H1 (cell line): Measurements from ENCODE around the gene ARHGEF19. TPM values are rescaled to one million over a fixed set of nuclear protein-coding genes. Genes with fewer than 3 reads are reported as not detected.

Experiments used
- CTCF ChIA-PET: fragments of 300-600 bp; sonication (Branson Sonifier 250); formaldehyde crosslinking; loops from one replicate; lab custom pipeline; 2021; ENCODE audit not compliant: partially characterized antibody; lab: Charles Lee
- POLR2A ChIA-PET: fragments of 300-600 bp; sonication (Branson Sonifier 250); formaldehyde crosslinking; loops from one replicate; lab custom pipeline; 2021; ENCODE audit warnings: inconsistent platforms; ENCODE audit not compliant: partially characterized antibody; lab: Charles Lee
- DNase-seq, 2 experiments: peaks; one replicate each; pipeline versions ENCODE4 v3.0.0 to v3.0.0-alpha.2; 2010 to 2022; ENCODE audit warnings: low spot score in 2 of 2, low read depth in 1 of 2, mixed read lengths in 1 of 2
- FAIRE-seq: peaks from 2 replicates; lab custom pipeline; 2011; peaks lifted over from hg19 to GRCh38; lab: Jason Lieb, UNC
- H2AFZ ChIP-seq: 2 replicates; pipeline ENCODE4 v1.8.1; 2012; ENCODE audit warnings: low read length, inconsistent platforms
- H2AK5ac ChIP-seq: 2 replicates; pipeline ENCODE4 v1.6.1; 2013; ENCODE audit warnings: low read depth, low read length
- H2BK120ac ChIP-seq: replicated peaks from 2 replicates; pipeline ENCODE3; 2013; ENCODE audit warnings: low read depth, low read length, inconsistent platforms
- H2BK12ac ChIP-seq: 2 replicates; pipeline ENCODE4 v1.6.1; 2013; ENCODE audit warnings: low read depth, low read length
- H2BK15ac ChIP-seq: 2 replicates; pipeline ENCODE4 v1.6.1; 2013; ENCODE audit warnings: low read length
- H2BK20ac ChIP-seq: 2 replicates; pipeline ENCODE4 v1.6.1; 2013; ENCODE audit warnings: low read length
- H2BK5ac ChIP-seq: 2 replicates; pipeline ENCODE4 v1.6.1; 2013; ENCODE audit warnings: low read depth, low read length
- H3K14ac ChIP-seq: 2 replicates; pipeline ENCODE4 v1.6.1; 2013; ENCODE audit warnings: inconsistent platforms; ENCODE audit not compliant: insufficient read length
- H3K18ac ChIP-seq: 2 replicates; pipeline ENCODE4 v1.6.1; 2013; ENCODE audit warnings: low read length; ENCODE audit errors: extremely low read depth
- H3K23ac ChIP-seq: 2 replicates; pipeline ENCODE4 v1.6.1; 2013; ENCODE audit warnings: inconsistent platforms; ENCODE audit not compliant: insufficient read length
- H3K23me2 ChIP-seq: 2 replicates; pipeline ENCODE4 v1.6.1; 2013; ENCODE audit warnings: low read depth, low read length
- H3K27ac ChIP-seq: 2 replicates; pipeline ENCODE4 v1.6.1; 2011; ENCODE audit warnings: low read depth, low read length, inconsistent platforms
- H3K27me3 ChIP-seq, 4 experiments: replicated peaks in 1 of 4; 1 replicate in 1 of 4; 2 replicates in 3 of 4; pipeline versions ENCODE4 v1.6.1 to v1.8.1; 2011 to 2013; ENCODE audit warnings: low read length in 3 of 4, mild to moderate bottlenecking in 3 of 4, inconsistent platforms in 2 of 4, mixed read lengths in 2 of 4, moderate library complexity in 1 of 4; ENCODE audit not compliant: control insufficient read depth in 3 of 4, insufficient read depth in 3 of 4; ENCODE audit errors: extremely low read depth in 1 of 4
- H3K36me3 ChIP-seq, 4 experiments: 2 replicates each; pipeline versions ENCODE4 v1.6.1 to v1.8.1; 2011 to 2013; ENCODE audit warnings: mild to moderate bottlenecking in 4 of 4, low read length in 3 of 4, moderate library complexity in 2 of 4, control low read depth in 1 of 4, inconsistent platforms in 1 of 4; ENCODE audit not compliant: insufficient read depth in 4 of 4, control insufficient read depth in 2 of 4
- H3K4ac ChIP-seq: replicated peaks from 2 replicates; pipeline ENCODE3; 2013; ENCODE audit warnings: low read length, low read depth, mixed read lengths, inconsistent platforms; ENCODE audit not compliant: insufficient read length
- H3K4me1 ChIP-seq, 4 experiments: replicated peaks in 1 of 4; 1 replicate in 1 of 4; 2 replicates in 3 of 4; pipeline versions ENCODE4 v1.6.1 to v1.8.1; 2011 to 2013; ENCODE audit warnings: low read length in 3 of 4, inconsistent platforms in 2 of 4, mixed read lengths in 1 of 4; ENCODE audit not compliant: insufficient read depth in 4 of 4, control insufficient read depth in 3 of 4
- H3K4me2 ChIP-seq, 2 experiments: 2 replicates each; pipeline versions ENCODE4 v1.6.1 to v1.8.1; 2011 to 2013; ENCODE audit warnings: low read depth in 2 of 2, low read length in 2 of 2, control low read depth in 1 of 2, inconsistent platforms in 1 of 2, mild to moderate bottlenecking in 1 of 2; ENCODE audit not compliant: insufficient read depth in 1 of 2
- H3K4me3 ChIP-seq, 4 experiments: fragments of 200-600, 300-600 bp in 1 of 4; sonication (generic), shearing (Covaris generic), sonication (Bioruptor Twin) in 1 of 4; 2 replicates each; pipeline versions ENCODE4 v1.5.1 to v1.8.1; 2011 to 2016; ENCODE audit warnings: low read length in 4 of 4, low read depth in 3 of 4, control low read depth in 2 of 4, inconsistent platforms in 2 of 4, mild to moderate bottlenecking in 2 of 4, mixed read lengths in 1 of 4, moderate library complexity in 1 of 4; ENCODE audit not compliant: insufficient read depth in 2 of 4; ENCODE audit errors: extremely low read depth in 1 of 4
- H3K56ac ChIP-seq: replicated peaks from 2 replicates; pipeline ENCODE3; 2013; ENCODE audit warnings: low read depth, mild to moderate bottlenecking, mixed read lengths, low read length, inconsistent platforms; ENCODE audit not compliant: insufficient read length
- H3K79me1 ChIP-seq: 2 replicates; pipeline ENCODE4 v1.6.1; 2013; ENCODE audit warnings: low read depth, low read length, control low read depth
- H3K79me2 ChIP-seq, 2 experiments: 2 replicates each; pipeline versions ENCODE4 v1.6.1 to v1.8.1; 2012 to 2013; ENCODE audit warnings: low read length in 2 of 2, mild to moderate bottlenecking in 2 of 2, inconsistent platforms in 1 of 2; ENCODE audit not compliant: insufficient read depth in 2 of 2, control insufficient read depth in 1 of 2
- H3K9ac ChIP-seq, 4 experiments: replicated peaks in 1 of 4; 1 replicate in 1 of 4; 2 replicates in 3 of 4; pipeline versions ENCODE4 v1.6.1 to v1.8.1; 2011 to 2013; ENCODE audit warnings: low read depth in 3 of 4, low read length in 3 of 4, control low read depth in 2 of 4, mild to moderate bottlenecking in 2 of 4, moderate library complexity in 2 of 4, inconsistent platforms in 1 of 4; ENCODE audit errors: extremely low read depth in 1 of 4
- H3K9me3 ChIP-seq, 2 experiments: 2 replicates each; pipeline versions ENCODE4 v1.6.1 to v1.8.1; 2012 to 2013; ENCODE audit warnings: mild to moderate bottlenecking in 2 of 2, moderate library complexity in 2 of 2, control low read depth in 1 of 2, inconsistent platforms in 1 of 2, low read depth in 1 of 2, low read length in 1 of 2, mixed read lengths in 1 of 2; ENCODE audit not compliant: insufficient read depth in 2 of 2
- H4K20me1 ChIP-seq, 2 experiments: replicated peaks in 1 of 2; 2 replicates each; pipeline versions ENCODE3 to v1.8.1; 2011 to 2013; ENCODE audit warnings: inconsistent platforms in 2 of 2, low read length in 2 of 2, mild to moderate bottlenecking in 1 of 2; ENCODE audit not compliant: insufficient read depth in 2 of 2, control insufficient read depth in 1 of 2
- H4K5ac ChIP-seq: 2 replicates; pipeline ENCODE4 v1.6.1; 2013; ENCODE audit warnings: low read length, low read depth, mixed read lengths, inconsistent platforms; ENCODE audit not compliant: insufficient read length
- H4K8ac ChIP-seq: 2 replicates; pipeline ENCODE4 v1.8.0; 2013; ENCODE audit warnings: mild to moderate bottlenecking, moderate library complexity, low read length, inconsistent platforms; ENCODE audit not compliant: insufficient read depth; ENCODE audit errors: extremely low read depth
- H4K91ac ChIP-seq: replicated peaks from 2 replicates; pipeline ENCODE3; 2013; ENCODE audit warnings: low read length, mixed read lengths, inconsistent platforms; ENCODE audit not compliant: insufficient read length
- BCL11A ChIP-seq, 2 experiments: IDR thresholded peaks; one replicate each; pipeline ENCODE4 v1.6.1; 2011; ENCODE audit warnings: low read depth in 2 of 2, low read length in 2 of 2, mild to moderate bottlenecking in 2 of 2
- BRCA1 ChIP-seq: IDR thresholded peaks from 2 replicates; pipeline ENCODE4 v1.6.1; 2012; ENCODE audit warnings: low read depth, low read length, improper control_type of control experiment
- CBX8 ChIP-seq: fragments of 300-800, 300-1000 bp; sonication (generic); IDR thresholded peaks from 2 replicates; pipeline ENCODE4 v1.7.1; 2016; ENCODE audit warnings: low read depth, low read length, borderline replicate concordance
- CREB1 ChIP-seq: IDR thresholded peaks from 2 replicates; pipeline ENCODE4 v1.6.1; 2012; ENCODE audit warnings: inconsistent platforms
- CTBP2 ChIP-seq: IDR thresholded peaks from 2 replicates; pipeline ENCODE4 v1.7.0; 2011; ENCODE audit warnings: borderline replicate concordance, mild to moderate bottlenecking, moderate library complexity, mixed read lengths, low read length; ENCODE audit not compliant: insufficient read depth, insufficient read length
- EGR1 ChIP-seq: IDR thresholded peaks from 2 replicates; pipeline ENCODE4 v1.6.1; 2011; ENCODE audit warnings: low read depth, low read length, borderline replicate concordance
- RXRA ChIP-seq: IDR thresholded peaks from 2 replicates; pipeline ENCODE4 v1.6.1; 2011; ENCODE audit warnings: low read depth, mild to moderate bottlenecking, low read length, moderate library complexity; ENCODE audit not compliant: insufficient read depth
- SIRT6 ChIP-seq: IDR thresholded peaks from one replicate; pipeline ENCODE4 v1.7.1; 2012; ENCODE audit warnings: low read length, inconsistent platforms
- SIX5 ChIP-seq: IDR thresholded peaks from 2 replicates; pipeline ENCODE4 v1.6.1; 2011; ENCODE audit warnings: mild to moderate bottlenecking, low read depth, low read length
- TBP ChIP-seq: IDR thresholded peaks from 2 replicates; pipeline ENCODE4 v1.6.1; 2011; ENCODE audit warnings: low read depth, low read length, improper control_type of control experiment
- WGBS, 2 experiments: shearing (Covaris generic) in 1 of 2; methylation state at CpG; one replicate each; pipeline versions ENCODE4 v1.1.6 to v1.1.7; 2013 to 2015; ENCODE audit warnings: low lambda C conversion rate in 2 of 2, mixed read lengths in 2 of 2, inconsistent platforms in 1 of 2, low coverage in 1 of 2, missing lambda C conversion rate in 1 of 2; ENCODE audit not compliant: insufficient replicate concordance in 2 of 2, insufficient coverage in 1 of 2, insufficient read length in 1 of 2; ENCODE audit errors: extremely low coverage in 1 of 2, missing lambda C conversion rate in 1 of 2; 5-methylcytosine and 5-hydroxymethylcytosine counted together
- polyA plus RNA-seq, 7 experiments: library from polyadenylated mRNA; depleted of rRNA in 3 of 7; stranded (reverse) in 5 of 7; unstranded in 2 of 7; fragments of >200 nt in 5 of 7; fragments of 200-250 nt in 2 of 7; gene quantifications; 1 replicate in 5 of 7; 2 replicates in 1 of 7; 4 replicates in 1 of 7; pipeline versions ENCODE4 v1.2.1 to v1.2.3, GENCODE V29; 2011 to 2013; ENCODE audit warnings: missing spikeins in 2 of 7, mixed read lengths in 2 of 7
- total RNA-seq: library from RNA; stranded (reverse); fragmentation: NEBNext Ultra II Directional; extraction: Animal tissue kit (Norgen Biotek cat#: 25700); gene quantifications from 2 replicates; pipeline ENCODE4 v1.2.1, GENCODE V29; 2021

ARHGEF19 gene
- total and polyA plus RNA-seq, 2 of the 8 experiments (the other 6 are each of a cell fraction or from before 2014, with no cell fraction given): 47.5 to 56.4 TPM

- no peak overlapping the region for H2BK12ac ChIP-seq
- DNase-seq (no peak), FAIRE-seq (no peak)
- H3K4me1 ChIP-seq: peaks cover 0 to 16% (median 9%) of the 10 kb centered on the region in 4 experiments; a peak in 5 of 7 replicates
- H3K9me3 ChIP-seq: no peaks in the 10 kb centered on the region
- H3K27ac ChIP-seq: no peak overlapping the region
- H4K5ac ChIP-seq: no peak overlapping the region
- H3K79me1 ChIP-seq: no peaks in the 10 kb centered on the region; the same call in none of the 2 replicates
- no peak overlapping the region for H3K4me2 ChIP-seq
- H3K23me2 ChIP-seq: peaks cover 8% of the 10 kb centered on the region
- H3K27me3 ChIP-seq: peaks cover 14 to 40% (median 35%) of the 10 kb centered on the region in 4 experiments
- TF ChIP-seq BCL11A (IDR thresholded peaks at IDR 0.05; ENCODE audit: low read depth in 2 of 2, low read length in 2 of 2) (no peak), CTBP2 (no peak), TBP (no peak), CREB1 (no peak), BRCA1 (no peak), SIRT6 (no peak), EGR1 (no peak), RXRA (no peak), CBX8 (no peak), SIX5 (no peak)
- TF ChIP-seq, all 59 proteins: peak for 0
- no peaks in the 10 kb centered on the region for H3K79me2 ChIP-seq
- H3K18ac ChIP-seq: no peak overlapping the region
- no peak overlapping the region for H4K8ac ChIP-seq
- no peak overlapping the region for H2AFZ ChIP-seq
- no peak overlapping the region for H3K23ac ChIP-seq
- H3K36me3 ChIP-seq: no peaks in the 10 kb centered on the region
- peaks cover 3 to 6% of the 10 kb centered on the region in 2 experiments for H4K20me1 ChIP-seq
- no peak overlapping the region for H2BK15ac ChIP-seq
- H3K4me3 ChIP-seq: no peak overlapping the region
- H2BK5ac ChIP-seq: no peak overlapping the region
- no peak overlapping the region for H2BK20ac ChIP-seq
- H3K56ac ChIP-seq: no peak overlapping the region
- no peak overlapping the region for H2AK5ac ChIP-seq
- H3K14ac ChIP-seq: no peak overlapping the region
- no peak overlapping the region for H3K4ac ChIP-seq
- CTCF ChIA-PET: interaction anchor here (1.1 to 13.8 kb wide), 5 partner anchors 13 to 148 kb away, joined by 3 to 106 read pairs (median 12); partner anchors contain the start of gene ARHGEF19
- no peak overlapping the region for H4K91ac ChIP-seq
- POLR2A ChIA-PET: interaction anchor here (1.0 to 5.3 kb wide), 3 partner anchors 14 to 27 kb away, joined by 3 to 32 read pairs (median 4); partner anchors contain the start of gene ARHGEF19
- H3K9ac ChIP-seq: no peak overlapping the region
- 79% methylated on average over 13 of the region's 13 CpGs; no CpG with 5 or more reads in 1 of the 2 experiments for WGBS, 2 experiments
- H2BK120ac ChIP-seq: no peak overlapping the region
Measured at GRCh38 chr1:16230744-16231143, 18.3 kb upstream of the ARHGEF19 start.
